OCI-LY7 (cell line): Measurements from ENCODE around the gene ABHD1.

Experiments
- CTCF ChIP-seq: fragments of 200-600 bp; sonication (generic); conservative IDR thresholded peaks from 2 replicates; pipeline ENCODE4 v1.5.1; 2014; ENCODE audit warnings: mild to moderate bottlenecking, antibody characterized with exemption, low read length, moderate library complexity, mixed read lengths
- EZH2phosphoT487 ChIP-seq: fragments of 200-600 bp; sonication (generic); IDR thresholded peaks from 2 replicates; pipeline ENCODE4 v1.6.1; 2018; ENCODE audit warnings: low read depth, borderline replicate concordance, mild to moderate bottlenecking, mixed run types, antibody characterized with exemption, low read length, moderate library complexity, mixed read lengths

- TF ChIP-seq CTCF (no peak), EZH2phosphoT487 (no peak)
These were observed 24.2 kb upstream of the ABHD1 start for GRCh38 chr2:27099334-27099955.
